Limb (tissue), 2 donors: Measurements from ENCODE around the gene ACSM2A.
"Not testable (repeated sequence)": the region's sequence is repeated elsewhere in the genome, so short reads cannot be mapped to it uniquely, and the experiment has no call there.

Experiments used
- DNase-seq, 2 donors: peaks; one replicate each; pipeline ENCODE4 v3.0.0-alpha.2; 2016; ENCODE audit errors: extremely low spot score in 2 of 2

The ACSM2A gene, protein sequence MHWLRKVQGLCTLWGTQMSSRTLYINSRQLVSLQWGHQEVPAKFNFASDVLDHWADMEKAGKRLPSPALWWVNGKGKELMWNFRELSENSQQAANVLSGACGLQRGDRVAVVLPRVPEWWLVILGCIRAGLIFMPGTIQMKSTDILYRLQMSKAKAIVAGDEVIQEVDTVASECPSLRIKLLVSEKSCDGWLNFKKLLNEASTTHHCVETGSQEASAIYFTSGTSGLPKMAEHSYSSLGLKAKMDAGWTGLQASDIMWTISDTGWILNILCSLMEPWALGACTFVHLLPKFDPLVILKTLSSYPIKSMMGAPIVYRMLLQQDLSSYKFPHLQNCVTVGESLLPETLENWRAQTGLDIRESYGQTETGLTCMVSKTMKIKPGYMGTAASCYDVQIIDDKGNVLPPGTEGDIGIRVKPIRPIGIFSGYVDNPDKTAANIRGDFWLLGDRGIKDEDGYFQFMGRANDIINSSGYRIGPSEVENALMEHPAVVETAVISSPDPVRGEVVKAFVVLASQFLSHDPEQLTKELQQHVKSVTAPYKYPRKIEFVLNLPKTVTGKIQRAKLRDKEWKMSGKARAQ

DNA sequence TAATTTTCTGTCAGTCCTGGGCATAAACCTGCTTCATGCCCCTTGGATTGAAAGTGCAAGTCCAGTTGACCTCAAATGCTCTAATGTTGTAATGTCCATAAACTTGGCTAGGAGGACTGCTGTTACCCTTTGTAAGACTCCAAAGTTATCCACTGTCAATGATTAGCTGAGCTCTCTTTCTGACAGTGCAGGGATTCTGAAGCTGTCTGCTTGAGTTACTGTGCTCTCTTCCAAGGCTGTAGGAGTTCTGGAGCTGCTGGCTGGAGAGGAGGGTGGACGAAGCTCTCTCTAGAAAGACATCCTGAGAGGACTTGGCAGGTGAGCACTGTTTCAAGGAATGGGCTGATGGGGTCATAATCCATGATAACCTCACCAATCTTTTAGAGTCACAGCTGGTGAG is at the start of gene ACSM2A:
Gene ACSM2A, plus strand, starts transcription at position 158 of the 400 bp plus-strand sequence. CDS start 8,594 bp downstream, outside the sequence.
- DNase-seq = not testable (repeated sequence)

DNA sequence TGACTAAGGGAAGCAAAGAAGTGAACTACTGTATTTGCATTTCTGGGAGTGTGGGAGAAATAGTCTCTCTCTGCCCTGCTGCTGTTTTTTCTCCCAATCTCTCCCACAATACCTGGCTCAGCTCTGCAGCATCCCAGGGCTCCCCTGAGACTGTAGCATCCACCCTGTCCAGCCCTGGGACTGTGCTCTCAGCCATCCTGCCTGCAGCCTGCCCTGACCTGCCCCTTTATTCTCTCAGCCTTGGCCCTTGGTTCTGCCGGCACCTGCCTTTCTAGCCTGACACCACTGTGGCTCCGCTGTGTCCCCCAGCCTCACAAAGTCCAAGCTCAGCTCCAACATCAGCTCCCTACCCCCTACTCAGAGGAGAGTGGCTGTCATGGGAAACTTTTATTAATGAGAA is 48.7 kb upstream of the ACSM2A start:
- DNase-seq = no peak

DNA sequence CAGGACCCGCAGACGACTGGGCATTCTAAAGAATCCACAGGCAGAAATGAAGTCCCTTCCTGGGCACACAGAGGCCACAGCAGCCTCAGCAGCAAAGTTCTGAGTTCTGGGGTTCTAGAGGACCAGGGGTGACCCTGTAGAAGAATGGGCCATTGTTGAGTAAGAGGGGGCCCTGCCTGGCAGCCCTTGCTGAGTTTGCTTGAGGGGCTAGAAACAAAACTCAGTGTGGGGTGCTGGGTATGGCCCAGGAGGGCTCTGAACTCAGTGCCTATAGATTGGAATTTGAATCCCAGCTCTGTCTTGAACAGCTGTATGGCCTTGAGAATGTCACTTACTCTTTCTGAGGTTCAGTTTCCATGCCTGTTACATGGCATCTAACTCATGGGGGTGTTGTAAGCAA is 46.7 kb upstream of the ACSM2A start, which contains the start of gene PDILT:
Gene PDILT, minus strand, starts transcription at position 101 of the 400 bp plus-strand sequence. CDS start 5,437 bp downstream, outside the sequence.
- DNase-seq = no peak

DNA sequence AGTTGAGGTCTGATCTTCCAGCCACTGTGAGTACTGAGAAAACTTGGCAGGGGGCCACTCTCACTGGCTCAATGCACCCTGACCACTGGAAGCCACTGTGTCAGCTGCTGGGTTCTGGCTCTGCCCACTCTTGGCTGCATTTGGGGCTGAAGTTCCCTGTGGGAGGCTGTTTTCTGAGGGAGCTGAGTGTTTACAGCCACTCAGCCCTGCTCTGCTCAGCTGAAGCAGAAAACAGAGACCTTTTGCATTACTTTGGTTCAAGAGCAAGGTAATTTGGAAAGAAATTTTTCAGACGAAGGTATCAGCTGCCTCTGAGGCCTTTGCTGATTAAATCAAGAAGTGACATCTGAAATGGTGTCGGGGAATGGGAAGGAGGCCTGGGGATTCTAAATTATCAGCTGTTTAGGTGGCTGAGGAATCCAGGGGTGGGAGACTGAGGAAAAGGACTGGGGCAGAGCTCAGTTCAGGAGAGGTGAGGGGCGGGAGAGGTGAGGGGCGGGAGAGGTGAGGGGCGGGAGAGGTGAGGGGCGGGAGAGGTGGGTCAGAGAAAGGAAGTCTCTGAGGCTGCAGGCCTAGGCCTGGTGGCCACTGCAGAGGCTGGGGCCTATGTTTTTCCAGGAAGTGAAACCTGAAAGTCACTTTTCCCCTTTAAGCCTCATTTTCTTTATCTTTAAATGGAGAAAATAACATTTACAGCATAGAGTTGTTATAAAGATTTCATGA is 41.8 kb upstream of the ACSM2A start, which contains the start of gene ACSM5:
Gene ACSM5, plus strand, starts transcription at position 137 of the 723 bp plus-strand sequence. CDS start 1,951 bp downstream, outside the sequence.
- no peak for DNase-seq

DNA sequence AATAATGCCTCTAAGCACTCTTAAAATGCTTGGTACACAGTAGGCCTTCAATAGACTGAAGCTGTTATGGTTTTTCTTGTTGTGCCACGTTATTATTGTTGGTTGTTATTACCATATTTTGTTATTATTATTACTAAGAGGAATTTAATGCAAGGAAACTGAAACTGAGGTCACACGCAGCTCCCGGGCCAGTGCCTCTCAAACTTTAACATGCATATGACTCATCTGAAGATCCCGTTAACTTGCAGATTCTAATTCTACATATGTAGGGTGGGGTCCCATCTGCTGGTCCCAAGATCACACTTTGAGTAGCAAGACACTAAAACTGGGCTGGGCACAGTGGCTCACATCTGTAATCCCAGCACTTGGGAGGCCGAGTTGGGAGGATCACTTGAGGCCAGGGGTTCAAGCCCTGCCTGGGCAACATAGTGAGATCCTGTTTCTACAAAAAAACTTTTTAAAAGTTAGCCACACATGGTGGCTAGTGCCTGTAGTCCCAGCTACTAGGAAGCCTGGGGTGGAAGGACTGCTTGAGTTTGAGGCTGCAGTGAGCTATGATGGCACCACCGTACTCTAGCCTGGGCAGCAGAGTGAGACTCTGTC is 41.1 kb upstream of the ACSM2A start:
- no peak for DNase-seq

DNA sequence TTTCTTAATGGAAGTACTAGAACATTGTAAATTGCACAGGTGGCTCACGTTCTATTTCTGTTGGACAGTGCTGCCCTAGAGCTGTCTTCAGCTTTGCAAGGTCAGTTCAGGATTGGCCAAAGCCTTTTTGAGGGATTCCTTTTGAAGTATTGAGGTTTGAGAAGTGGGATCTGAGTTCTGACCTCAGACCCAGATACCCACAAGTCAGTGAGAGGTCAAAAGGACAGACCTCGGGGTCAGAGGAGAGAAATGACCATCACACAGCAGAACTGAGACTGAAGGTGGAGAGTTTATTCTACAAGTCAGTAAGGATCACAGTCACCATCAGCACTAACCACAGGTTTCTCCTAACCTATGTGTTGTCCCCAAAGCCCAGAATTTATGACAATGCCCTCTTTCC is 40.3 kb upstream of the ACSM2A start:
- no peak for DNase-seq

DNA sequence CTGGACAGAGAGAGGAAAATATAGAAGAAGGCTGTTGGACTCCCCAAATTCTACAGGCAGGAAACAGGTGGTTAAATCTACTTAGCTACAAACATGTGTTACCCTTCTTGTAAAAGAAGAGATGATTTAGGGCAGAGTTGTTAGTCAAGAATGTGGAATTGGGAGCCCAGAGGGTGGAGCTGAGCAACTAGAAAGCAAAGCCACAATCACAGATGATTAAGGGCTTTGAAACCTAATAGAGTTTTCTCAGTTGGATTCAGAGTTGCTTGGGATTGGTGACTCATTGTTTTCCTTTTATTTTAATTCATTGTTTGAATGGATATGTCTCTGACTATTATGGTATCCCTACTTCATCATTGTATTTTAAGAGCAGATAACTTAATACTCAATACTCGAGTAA is 35.8 kb upstream of the ACSM2A start:
- no peak for DNase-seq

DNA sequence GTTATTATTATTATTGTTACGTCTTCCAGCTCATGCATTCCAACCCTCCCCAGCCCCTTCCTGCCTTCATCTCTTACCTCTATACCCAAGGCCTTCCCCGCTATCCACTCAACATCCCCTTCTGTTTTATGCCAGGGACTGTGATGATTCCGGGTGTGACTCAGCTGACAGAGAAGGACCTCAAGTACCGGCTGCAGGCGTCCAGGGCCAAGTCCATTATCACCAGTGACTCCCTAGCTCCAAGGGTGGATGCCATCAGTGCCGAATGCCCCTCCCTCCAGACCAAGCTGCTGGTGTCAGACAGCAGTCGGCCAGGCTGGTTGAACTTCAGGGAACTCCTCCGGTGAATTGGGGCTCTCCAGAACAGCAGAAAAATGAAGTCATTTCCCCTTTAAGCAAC is 32.2 kb upstream of the ACSM2A start:
- DNase-seq = not testable (repeated sequence)

DNA sequence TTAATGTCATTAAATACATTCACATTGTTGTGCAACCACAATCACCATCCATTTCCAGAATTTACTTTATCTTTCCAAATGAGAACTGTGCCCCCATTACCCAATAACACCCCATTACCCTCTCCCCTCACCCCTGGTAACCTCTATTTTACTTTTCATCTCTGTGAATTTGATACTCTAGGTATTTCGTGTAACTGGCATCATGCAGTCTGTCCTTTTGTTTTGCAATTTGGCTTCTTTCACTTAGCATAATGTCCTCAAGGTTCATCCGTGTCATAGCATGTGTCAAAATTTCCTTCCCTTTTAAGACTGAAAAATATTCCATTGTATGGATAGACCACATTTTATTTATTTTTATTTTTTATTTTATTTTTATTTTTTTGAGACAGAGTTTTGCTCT is 29.6 kb upstream of the ACSM2A start:
- not testable (repeated sequence) for DNase-seq

DNA sequence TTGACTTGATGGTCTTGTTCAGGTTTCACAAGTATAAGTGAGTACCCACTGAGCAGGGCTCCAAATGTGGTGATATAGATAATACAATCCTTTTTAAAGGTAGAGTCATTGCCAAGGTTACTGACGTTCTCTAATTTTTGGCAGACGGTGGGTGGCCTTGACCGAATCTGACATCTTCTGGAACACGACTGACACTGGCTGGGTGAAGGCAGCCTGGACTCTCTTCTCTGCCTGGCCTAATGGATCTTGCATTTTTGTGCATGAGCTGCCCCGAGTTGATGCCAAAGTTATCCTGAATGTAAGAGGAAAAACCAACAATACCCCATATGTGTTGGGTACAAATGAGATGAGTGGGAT is 27.6 kb upstream of the ACSM2A start:
- not testable (repeated sequence) for DNase-seq

DNA sequence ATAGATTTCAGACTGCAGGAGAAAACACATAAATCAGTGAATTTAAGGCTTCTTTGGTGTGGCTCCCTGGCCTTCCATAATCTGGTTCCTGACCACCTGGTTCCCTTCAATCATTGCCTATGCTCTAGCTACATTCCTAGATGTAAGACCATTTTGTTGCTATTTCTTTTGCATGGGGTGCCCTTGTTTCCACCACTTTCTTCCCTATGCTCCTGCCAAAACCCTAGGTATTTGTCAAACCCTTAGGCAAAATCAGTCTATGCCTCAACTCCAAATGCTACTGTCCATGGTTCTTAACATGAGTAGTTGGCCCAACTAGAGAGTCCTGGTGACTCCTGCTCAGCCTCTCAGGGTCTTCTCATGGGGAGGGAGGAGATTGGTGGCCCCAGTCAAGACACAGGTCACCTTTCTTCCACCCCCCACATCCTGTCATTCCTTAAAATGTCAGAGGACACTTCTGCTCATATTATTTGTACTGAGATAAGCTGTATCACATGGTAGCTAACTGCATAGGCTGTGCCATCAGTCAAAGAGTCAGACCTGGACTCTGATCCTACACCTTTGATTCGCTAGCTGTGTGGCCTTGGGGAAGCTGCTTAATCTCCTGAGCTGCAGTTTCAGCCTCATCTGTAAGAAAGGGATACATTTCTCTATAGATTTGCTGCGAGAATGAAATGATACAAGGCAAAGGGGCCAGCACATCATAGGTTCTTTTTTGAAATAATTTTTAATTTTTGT is 27.0 kb upstream of the ACSM2A start:
- no peak for DNase-seq

DNA sequence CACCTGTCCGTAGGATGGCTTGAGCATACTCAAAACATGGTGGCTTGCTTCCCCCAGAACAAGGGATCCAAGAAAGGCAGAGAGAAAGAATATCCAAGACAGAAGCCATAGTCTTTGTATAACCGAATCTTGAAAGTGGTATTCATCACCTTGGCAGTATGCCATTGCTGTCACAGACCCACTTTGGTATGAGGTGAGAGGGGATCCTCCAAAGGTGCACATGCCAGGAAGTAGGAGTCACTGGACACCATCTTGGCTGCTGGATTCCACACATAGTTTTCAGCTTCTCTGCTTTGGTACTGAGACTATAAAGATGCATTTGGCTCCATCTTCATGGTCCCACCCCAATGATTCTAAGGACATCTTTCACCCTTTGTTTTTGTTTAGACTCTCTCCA is 23.9 kb upstream of the ACSM2A start:
- not testable (repeated sequence) for DNase-seq

DNA sequence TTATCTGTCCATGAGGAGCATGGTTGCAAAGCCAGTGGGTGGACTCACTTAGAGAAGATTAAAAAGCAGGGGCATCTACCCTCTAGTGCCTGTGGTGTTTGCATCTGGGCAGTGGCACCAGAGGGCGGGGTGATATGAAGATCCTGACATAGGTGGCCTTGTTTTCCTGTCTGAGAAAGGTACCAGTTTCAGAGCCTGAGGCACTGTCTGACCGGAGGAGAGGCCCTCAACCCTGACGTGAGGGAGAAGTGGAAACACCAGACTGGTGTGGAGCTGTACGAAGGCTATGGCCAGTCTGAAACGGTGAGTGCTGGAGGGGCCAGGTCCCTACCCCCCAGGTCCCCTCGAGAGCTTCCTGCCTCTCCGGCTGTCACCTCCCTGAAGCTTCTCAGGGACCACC is 21.8 kb upstream of the ACSM2A start:
- not testable (repeated sequence) for DNase-seq

DNA sequence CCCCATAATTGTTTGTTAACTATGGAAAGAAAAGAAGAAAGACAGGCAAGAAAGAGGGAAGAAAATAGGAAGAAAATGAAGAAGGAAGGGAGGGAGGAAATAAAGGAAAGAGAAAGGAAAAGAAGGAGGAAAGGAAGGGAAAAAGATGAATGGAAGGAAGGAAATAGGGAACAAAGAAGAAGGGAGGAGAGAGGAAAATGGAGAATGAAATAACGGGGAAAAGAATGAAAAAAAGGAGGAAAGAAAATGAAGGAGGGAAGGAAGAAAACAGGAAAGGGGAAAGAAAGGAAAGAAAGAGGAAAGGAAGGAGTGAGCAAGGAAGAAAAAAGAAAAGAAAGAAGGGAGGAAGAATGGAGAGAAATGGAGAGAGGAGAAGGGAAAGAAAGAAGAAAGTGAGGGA is 20.8 kb upstream of the ACSM2A start:
- DNase-seq = not testable (repeated sequence)

DNA sequence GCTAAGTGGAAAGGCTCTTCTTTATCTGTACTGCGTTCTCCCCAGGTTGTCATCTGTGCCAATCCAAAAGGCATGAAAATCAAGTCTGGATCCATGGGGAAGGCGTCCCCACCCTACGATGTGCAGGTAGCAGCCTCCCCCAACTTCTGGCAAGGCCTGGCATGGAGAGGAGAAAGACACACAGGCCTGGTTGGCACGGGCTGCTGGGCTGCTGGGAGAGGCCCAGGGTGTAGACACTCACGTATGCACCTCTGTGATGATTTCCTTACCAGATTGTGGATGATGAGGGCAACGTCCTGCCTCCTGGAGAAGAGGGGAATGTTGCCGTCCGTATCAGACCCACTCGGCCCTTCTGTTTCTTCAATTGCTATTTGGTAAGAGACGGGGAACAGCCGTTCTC is 20.4 kb upstream of the ACSM2A start:
- no peak for DNase-seq

DNA sequence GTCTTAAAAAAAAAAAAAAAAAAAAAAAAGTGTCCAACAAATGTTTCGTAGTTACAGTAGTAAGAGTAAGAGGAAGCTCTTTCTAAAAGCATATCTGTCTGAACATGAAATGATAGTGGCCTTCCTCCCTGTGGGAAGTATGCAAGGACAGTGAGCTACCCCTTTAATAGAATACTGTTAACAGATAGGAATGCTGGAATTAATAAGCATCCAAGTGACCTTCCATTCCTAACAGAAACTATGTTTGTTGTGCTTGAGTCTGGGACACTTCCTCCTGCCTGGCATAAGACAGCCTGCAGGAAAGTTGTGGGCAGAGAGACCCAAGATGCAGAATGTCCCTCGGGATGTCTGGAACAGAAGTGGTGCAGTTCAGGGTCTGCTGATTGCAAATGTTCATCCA is 12.4 kb upstream of the ACSM2A start:
- not testable (repeated sequence) for DNase-seq

DNA sequence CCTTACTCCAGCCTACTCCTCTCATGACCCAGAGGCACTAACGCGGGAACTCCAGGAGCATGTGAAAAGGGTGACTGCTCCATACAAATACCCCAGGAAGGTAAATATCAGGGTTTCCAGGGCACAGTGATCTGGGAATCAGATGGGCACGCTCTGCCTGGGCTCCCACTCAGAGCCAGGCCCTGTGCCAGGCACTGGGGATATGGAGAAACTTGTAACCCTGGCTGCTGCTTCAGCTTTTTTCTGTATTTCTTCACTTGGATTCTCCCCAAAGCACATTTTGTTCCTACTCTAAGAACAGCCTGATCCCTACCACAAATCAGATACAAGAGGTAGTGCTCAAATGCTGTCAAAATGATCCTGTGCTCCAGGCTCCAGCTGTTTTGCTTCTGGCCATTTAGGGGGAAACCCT is 11.5 kb upstream of the ACSM2A start:
- DNase-seq = not testable (repeated sequence)

DNA sequence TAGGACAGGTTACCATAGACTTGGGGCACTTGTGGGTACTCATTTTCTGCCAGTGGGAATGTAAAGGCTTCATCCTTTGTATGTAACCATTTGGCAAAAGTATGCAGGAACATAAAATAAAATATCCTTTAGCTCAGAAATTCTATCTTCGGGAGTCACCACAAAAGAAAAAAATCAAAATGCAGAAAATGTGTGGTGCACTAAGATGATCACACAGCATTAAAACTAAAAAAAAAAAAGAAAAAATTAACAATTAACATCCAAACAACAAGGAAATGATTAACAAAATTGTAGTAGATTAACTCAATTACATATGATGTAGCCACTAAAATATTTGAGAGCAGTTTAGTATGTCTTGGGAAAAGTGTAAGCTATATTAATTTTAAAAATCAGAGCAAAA is 10.6 kb upstream of the ACSM2A start:
- not testable (repeated sequence) for DNase-seq

DNA sequence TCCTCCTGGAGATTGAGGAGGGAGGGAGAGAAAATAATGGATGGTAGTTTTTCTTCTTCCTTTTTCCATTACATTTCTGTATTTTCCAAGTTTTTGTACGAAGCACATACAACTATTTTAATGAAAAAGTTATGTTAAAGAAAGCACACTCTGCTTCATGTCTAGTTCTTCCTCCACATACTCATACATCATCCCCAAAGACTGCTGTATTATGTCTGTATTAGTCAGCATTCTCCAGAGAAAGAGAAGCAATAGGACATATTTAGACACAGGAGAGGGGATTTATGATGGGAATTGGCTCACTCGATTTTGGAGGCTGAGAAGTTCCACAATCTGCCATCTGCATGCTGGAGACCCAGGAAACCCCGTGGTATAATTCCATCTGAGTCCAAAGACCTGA is 10.1 kb upstream of the ACSM2A start:
- no peak for DNase-seq

DNA sequence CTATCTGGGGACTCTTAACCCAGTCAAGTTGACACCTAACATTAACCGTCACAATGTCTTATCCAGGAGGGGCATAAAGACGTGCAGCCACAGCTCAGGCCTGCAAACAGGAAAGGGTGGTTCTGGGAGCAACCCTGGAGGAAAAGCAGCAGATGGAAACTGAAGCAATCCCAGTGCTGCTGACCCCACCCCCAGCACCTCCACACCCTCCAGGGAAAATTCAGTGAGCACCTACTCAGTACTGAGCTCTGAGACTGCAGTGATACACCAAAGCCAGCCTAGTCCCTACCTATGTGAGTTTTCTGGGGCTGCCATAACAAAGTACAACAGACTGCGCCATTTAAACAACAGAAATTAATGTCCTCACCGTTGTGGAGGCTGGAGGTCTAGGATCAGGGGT is 9.5 kb upstream of the ACSM2A start:
- DNase-seq = not testable (repeated sequence)
